Heart left ventricle (tissue), 16 donors: ENCODE data around the gene TTC6. TPM values are rescaled to one million over a fixed set of nuclear protein-coding genes. Genes with fewer than 3 reads are reported as not detected.

Experiments used
- ATAC-seq, 4 donors: fragments of 200-7000 bp; cut with Tn5 transposase; one replicate each; pipeline ENCODE4 v1.9.1; 2020 to 2022; ENCODE audit warnings: moderate library complexity in 4 of 4, mild to moderate bottlenecking in 3 of 4, moderate number of reproducible peaks in 1 of 4
- DNase-seq, 5 donors: peaks; one replicate each; pipeline ENCODE4 v3.0.0-alpha.2; 2020
- H3K27ac ChIP-seq, 12 donors: fragments of 200-600 bp; sonication (generic) in 4 of 12; one replicate each; pipeline versions ENCODE4 v1.5.0 to v1.8.0; 2016 to 2022; ENCODE audit warnings: mild to moderate bottlenecking in 2 of 12
- H3K27me3 ChIP-seq, 9 donors: fragments of 200-600 bp; sonication (generic) in 2 of 9; one replicate each; pipeline versions ENCODE4 v1.5.1 to v1.8.0; 2016 to 2022; ENCODE audit warnings: mild to moderate bottlenecking in 3 of 9
- H3K36me3 ChIP-seq, 9 donors: fragments of 200-600 bp; sonication (generic) in 2 of 9; one replicate each; pipeline versions ENCODE4 v1.5.0 to v1.8.0; 2018 to 2022; ENCODE audit warnings: mild to moderate bottlenecking in 2 of 9
- H3K4me1 ChIP-seq, 12 donors: fragments of 200-600 bp; sonication (generic) in 4 of 12; one replicate each; pipeline versions ENCODE4 v1.5.0 to v1.8.0; 2016 to 2022; ENCODE audit warnings: mild to moderate bottlenecking in 3 of 12
- H3K4me3 ChIP-seq, 12 donors: fragments of 200-600 bp; sonication (generic) in 4 of 12; one replicate each; pipeline versions ENCODE4 v1.5.0 to v1.8.0; 2017 to 2022; ENCODE audit warnings: mild to moderate bottlenecking in 9 of 12, moderate library complexity in 4 of 12
- H3K9me3 ChIP-seq, 12 donors: fragments of 200-600 bp; sonication (generic) in 4 of 12; one replicate each; pipeline versions ENCODE4 v1.5.0 to v1.8.0; 2016 to 2022; ENCODE audit warnings: mild to moderate bottlenecking in 1 of 12
- CTCF ChIP-seq, 12 donors: fragments of 200-600 bp; sonication (generic) in 4 of 12; IDR thresholded peaks; one replicate each; pipeline versions ENCODE4 v1.5.0 to v1.8.0; 2018 to 2022; ENCODE audit warnings: antibody characterized with exemption in 12 of 12, mild to moderate bottlenecking in 5 of 12
- POLR2A ChIP-seq, 2 donors: fragments of 450-650 bp; IDR thresholded peaks; one replicate each; pipeline ENCODE4 v1.6.1; 2017; ENCODE audit warnings: antibody characterized with exemption in 2 of 2, mild to moderate bottlenecking in 2 of 2, moderate library complexity in 2 of 2
- WGBS, 4 donors: extraction: QIAGEN DNeasy Blood & Tissue Kit in 2 of 4; methylation state at CpG; one replicate each; pipeline versions ENCODE4 v1.1.5 to v1.1.7; 2013 to 2018; 5-methylcytosine and 5-hydroxymethylcytosine counted together
- intact Hi-C, 10 donors: fragments of 100-400 bp; cut with DNase I; formaldehyde crosslinking; loops; one replicate each; pipeline versions ENCODE4 v1.11.1 to v1.14.2; 2022
- polyA plus RNA-seq, 2 donors: library from polyadenylated mRNA; stranded (reverse); fragments of 200-250 nt; gene quantifications; one replicate each; pipeline ENCODE4 v1.2.3, GENCODE V29; 2013
- total RNA-seq, 9 donors: library from RNA; depleted of rRNA in 2 of 9; stranded (reverse); fragments of >200 nt in 2 of 9; fragmentation: NEBNext Ultra II Directional in 3 of 9; extraction: Animal tissue kit (Norgen Biotek cat#: 25700) in 3 of 9; gene quantifications; one replicate each; pipeline versions ENCODE4 v1.1.0 to v1.2.4, GENCODE V29; 2016 to 2023
- donor health status: ischemic (EF 13 %, LVEDD 7.1; RV severe dilation, severe dysfunction).
- donor health status: healthy with polysubstance abuse.
- donor health status: DM: no; HTN: yes; CAD: no.
- donor health status: DM: no; HTN: no; CAD: no.
- donor health status: ischemic (EF 25% LVEDD 6.9; RV normal size, moderate dysfunction).
- donor health status: ischemic (EF 25% LVEDD 5.7; RV mildly dilated, moderate dysfunction).
- donor health status: healthy.
- donor health status: DM: yes; HTN: yes; CAD: no.
- donor health status: ischemic (EF 35%, LVEDD 5.7; RV mildly dilated, moderate dysfunction).
- donor health status: nonischemic (EF 11% LVEDD 7.7; RV severe dilation, severe dysfunction).
- donor health status: DM: yes; HTN: yes; CAD: no.
- donor health status: PGD.
- donor health status: ischemic (EF 29% LVEDD 5.4; RV normal size, mild dysfunction).
- donor health status: nonischemic (EF 23%, LVEDD 6.1; RV moderate dilation, normal function).

Gene TTC6
- total and polyA plus RNA-seq, 11 donors, result not detected

- TF ChIP-seq POLR2A (IDR thresholded peaks at IDR 0.05), result no peak
- no peak for TF ChIP-seq CTCF (IDR thresholded peaks at IDR 0.05)
- H3K4me1 ChIP-seq, result peaks cover 0 to 45% (median 3%) of the 10 kb centered on the region in 12 donors
- peaks cover 80 to 100% (median 98%) of the 10 kb centered on the region in 9 donors for H3K27me3 ChIP-seq
- no peaks in the 10 kb centered on the region for H3K36me3 ChIP-seq
- DNase-seq, result peak in 1 of 5 donors; percentile 36
- intact Hi-C loops, result no loop called here
- WGBS, 4 donors, result 2 to 3% (median 3%) methylated on average over 43 to 63 of the region's 63 CpGs
- no peak overlapping the region for H3K27ac ChIP-seq
- no peak for ATAC-seq
- peak overlapping the region in 1 of 12 donors; percentile 10 for H3K4me3 ChIP-seq
- no peaks in the 10 kb centered on the region for H3K9me3 ChIP-seq
These were observed 7.4 kb upstream of the TTC6 start for GRCh38 chr14:37587881-37588666.

GRCh38 chr14:37588667-37588955, 6.8 kb upstream of the TTC6 start:
- TF ChIP-seq POLR2A (IDR thresholded peaks at IDR 0.05) (no peak), CTCF (IDR thresholded peaks at IDR 0.05) (no peak)
- no peak for ATAC-seq
- Histone ChIP-seq H3K4me1 (peaks cover 0 to 41% (median 2%) of the 10 kb centered on the region in 12 donors), H3K27ac (no peak overlapping the region), H3K36me3 (no peaks in the 10 kb centered on the region), H3K27me3 (peaks cover 80 to 100% (median 99%) of the 10 kb centered on the region in 9 donors), H3K9me3 (no peaks in the 10 kb centered on the region), H3K4me3 (no peak overlapping the region)
- 12 to 15% (median 14%) methylated on average over 6 of the region's 6 CpGs for WGBS, 4 donors
- intact Hi-C loops, result no loop called here
- no peak for DNase-seq

GRCh38 chr14:37588956-37589714, 6.3 kb upstream of the TTC6 start:
- TF ChIP-seq CTCF (IDR thresholded peaks at IDR 0.05), result no peak
- TF ChIP-seq POLR2A (IDR thresholded peaks at IDR 0.05), result no peak
- no peak overlapping the region for H3K4me3 ChIP-seq
- intact Hi-C loops, result no loop called here
- ATAC-seq (no peak), DNase-seq (no peak)
- H3K4me1 ChIP-seq, result peaks cover 0 to 39% (median 2%) of the 10 kb centered on the region in 12 donors
- H3K27ac ChIP-seq, result no peak overlapping the region
- 6 to 12% (median 10%) methylated on average over 16 of the region's 16 CpGs for WGBS, 4 donors
- H3K9me3 ChIP-seq, result no peaks in the 10 kb centered on the region
- H3K36me3 ChIP-seq, result no peaks in the 10 kb centered on the region
- H3K27me3 ChIP-seq, result peaks cover 80 to 100% (median 99%) of the 10 kb centered on the region in 9 donors

GRCh38 chr14:37589715-37590427, 5.6 kb upstream of the TTC6 start:
- H3K9me3 ChIP-seq, result no peaks in the 10 kb centered on the region
- H3K36me3 ChIP-seq, result no peaks in the 10 kb centered on the region
- H3K27me3 ChIP-seq, result peaks cover 80 to 100% (median 97%) of the 10 kb centered on the region in 9 donors
- no peak overlapping the region for H3K4me3 ChIP-seq
- no peak for DNase-seq
- intact Hi-C loops, result loop anchor here in 4 of 10 donors (10.0 kb wide), 2 partner anchors 345 to 925 kb away; partner anchors contain the start of gene PAX9 (in 2 of the 4)
- TF ChIP-seq CTCF (IDR thresholded peaks at IDR 0.05) (no peak), POLR2A (IDR thresholded peaks at IDR 0.05) (no peak)
- H3K4me1 ChIP-seq, result peaks cover 0 to 39% (median 6%) of the 10 kb centered on the region in 12 donors
- no peak overlapping the region for H3K27ac ChIP-seq
- WGBS, 4 donors, result 11 to 15% (median 14%) methylated on average over 6 of the region's 6 CpGs
- no peak for ATAC-seq
